Astrocyte of the cerebellum (primary cell): ENCODE measurements around the gene EEIG1.

Experiments used
- DNase-seq: peaks from one replicate; pipeline ENCODE4 v3.0.0-alpha.2; 2011; ENCODE audit warnings: low read depth
- H3K4me3 ChIP-seq: 2 replicates; pipeline ENCODE4 v1.5.1; 2011; ENCODE audit warnings: mild to moderate bottlenecking, low read depth, low read length, moderate library complexity
- in situ Hi-C: cut with HindIII; loops from 2 replicates; pipeline ENCODE4 v1.10.0; 2017; ENCODE audit warnings: low sequenced_read_pairs
- TF ChIP-seq, protein P1 (sequence below): IDR thresholded peaks from 2 replicates; pipeline ENCODE4 v1.5.1; 2012; ENCODE audit warnings: low read length, low read depth, moderate library complexity, mild to moderate bottlenecking; ENCODE audit errors: missing control alignments

Gene EEIG1

DNA sequence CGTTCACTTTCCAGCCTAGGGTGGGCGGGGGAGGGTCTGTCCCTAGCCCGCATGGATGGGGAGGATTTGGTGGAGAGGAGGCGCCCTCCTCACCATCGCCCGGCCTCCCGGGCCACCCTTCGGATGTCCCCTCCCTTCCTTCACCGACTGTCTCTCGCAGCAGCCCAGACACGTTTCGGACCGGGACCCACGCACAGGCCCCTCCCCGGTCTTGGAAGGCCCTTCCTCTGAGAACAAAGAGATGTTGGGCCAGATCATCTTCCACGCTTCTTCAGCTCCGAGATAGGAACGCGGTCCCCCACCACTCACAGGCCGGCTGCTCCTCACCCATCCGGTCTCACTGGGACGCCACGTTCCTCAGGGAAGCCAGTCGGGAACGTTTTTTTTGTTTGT, 42.5 kb downstream of the EEIG1 start:
- peak overlapping the region; percentile 90 for H3K4me3 ChIP-seq
- in situ Hi-C loops: loop anchor here (10.0 kb wide), 1 partner anchor 157 kb away; no protein-coding TSS in a partner anchor
- TF ChIP-seq, protein P1, sequence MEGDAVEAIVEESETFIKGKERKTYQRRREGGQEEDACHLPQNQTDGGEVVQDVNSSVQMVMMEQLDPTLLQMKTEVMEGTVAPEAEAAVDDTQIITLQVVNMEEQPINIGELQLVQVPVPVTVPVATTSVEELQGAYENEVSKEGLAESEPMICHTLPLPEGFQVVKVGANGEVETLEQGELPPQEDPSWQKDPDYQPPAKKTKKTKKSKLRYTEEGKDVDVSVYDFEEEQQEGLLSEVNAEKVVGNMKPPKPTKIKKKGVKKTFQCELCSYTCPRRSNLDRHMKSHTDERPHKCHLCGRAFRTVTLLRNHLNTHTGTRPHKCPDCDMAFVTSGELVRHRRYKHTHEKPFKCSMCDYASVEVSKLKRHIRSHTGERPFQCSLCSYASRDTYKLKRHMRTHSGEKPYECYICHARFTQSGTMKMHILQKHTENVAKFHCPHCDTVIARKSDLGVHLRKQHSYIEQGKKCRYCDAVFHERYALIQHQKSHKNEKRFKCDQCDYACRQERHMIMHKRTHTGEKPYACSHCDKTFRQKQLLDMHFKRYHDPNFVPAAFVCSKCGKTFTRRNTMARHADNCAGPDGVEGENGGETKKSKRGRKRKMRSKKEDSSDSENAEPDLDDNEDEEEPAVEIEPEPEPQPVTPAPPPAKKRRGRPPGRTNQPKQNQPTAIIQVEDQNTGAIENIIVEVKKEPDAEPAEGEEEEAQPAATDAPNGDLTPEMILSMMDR: no peak
- DNase-seq: no peak

DNA sequence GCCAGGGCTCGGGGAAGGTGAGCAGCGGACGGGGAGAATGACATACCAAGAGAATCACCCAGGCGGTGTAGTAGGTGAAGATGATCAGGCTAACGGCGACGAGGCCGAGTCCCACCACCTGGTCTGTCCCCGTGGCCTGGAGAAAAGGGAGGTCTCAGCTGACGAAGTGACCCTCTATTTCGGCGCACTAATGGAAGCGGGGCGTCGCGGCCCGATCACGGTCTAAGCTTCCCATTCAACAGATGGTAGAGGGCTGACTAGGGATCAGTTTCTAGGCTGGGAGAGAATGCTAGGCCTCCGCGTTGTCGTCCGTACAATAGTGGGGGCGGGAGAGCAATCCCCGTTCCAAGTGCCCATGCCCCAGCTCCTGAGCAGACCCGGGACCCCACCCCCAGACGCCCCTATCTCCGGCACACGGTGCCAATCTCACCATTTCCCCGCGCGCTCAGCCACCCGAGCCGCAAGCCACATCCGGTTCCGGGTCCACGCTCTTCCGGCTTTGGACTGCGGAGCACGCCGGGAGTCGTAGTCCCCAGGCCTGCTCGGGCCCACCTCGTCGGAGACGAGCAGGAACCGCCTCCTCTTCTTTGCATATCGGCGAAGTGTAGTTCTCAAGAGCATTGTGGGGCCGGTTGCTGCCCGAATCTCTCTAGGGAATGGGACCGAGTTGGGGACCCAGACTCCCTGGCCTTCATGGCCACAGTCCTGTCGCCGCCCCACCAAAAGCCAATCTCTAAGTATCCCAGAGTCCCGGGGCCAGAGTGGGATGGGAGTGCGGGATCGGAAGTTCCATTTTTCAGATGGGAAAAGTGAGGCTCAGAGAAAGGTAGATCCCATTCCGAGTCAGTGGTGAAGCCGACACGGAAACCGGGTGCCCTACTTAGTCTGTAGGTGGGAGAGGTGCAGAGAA, 43.1 kb downstream of the EEIG1 start, which contains the start of gene DPM2:
Gene DPM2, minus strand, starts transcription at position 467 of the 910 bp plus-strand sequence. Its CDS starts 34 bp downstream, at position 433.
- TF ChIP-seq, protein P1: no peak
- H3K4me3 ChIP-seq: peak within 1 kb of the TSS; percentile 90
- in situ Hi-C loops: loop anchor here (10.0 kb wide), 1 partner anchor 157 kb away; no protein-coding TSS in a partner anchor
- no peak for DNase-seq

DNA sequence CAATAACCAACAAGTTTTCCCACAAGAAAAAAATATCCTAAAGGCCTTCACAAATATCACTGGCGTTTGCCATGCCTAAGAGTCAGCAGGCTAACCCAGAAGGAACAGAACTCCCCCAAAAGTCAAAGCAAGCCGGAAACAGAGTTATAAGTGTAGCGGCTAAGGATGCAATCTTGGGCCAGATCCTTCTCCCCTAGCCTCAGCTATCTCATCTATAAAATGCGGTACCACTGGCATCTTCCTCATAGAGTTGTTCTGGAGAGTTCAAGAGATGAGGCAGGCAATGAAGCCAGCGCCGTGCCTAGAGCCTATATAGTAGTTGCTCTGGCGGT, 43.8 kb downstream of the EEIG1 start:
- in situ Hi-C loops: loop anchor here (10.0 kb wide), 1 partner anchor 158 kb away; no protein-coding TSS in a partner anchor
- no peak for DNase-seq
- TF ChIP-seq, protein P1: no peak
- peak overlapping the region; percentile 90 for H3K4me3 ChIP-seq

DNA sequence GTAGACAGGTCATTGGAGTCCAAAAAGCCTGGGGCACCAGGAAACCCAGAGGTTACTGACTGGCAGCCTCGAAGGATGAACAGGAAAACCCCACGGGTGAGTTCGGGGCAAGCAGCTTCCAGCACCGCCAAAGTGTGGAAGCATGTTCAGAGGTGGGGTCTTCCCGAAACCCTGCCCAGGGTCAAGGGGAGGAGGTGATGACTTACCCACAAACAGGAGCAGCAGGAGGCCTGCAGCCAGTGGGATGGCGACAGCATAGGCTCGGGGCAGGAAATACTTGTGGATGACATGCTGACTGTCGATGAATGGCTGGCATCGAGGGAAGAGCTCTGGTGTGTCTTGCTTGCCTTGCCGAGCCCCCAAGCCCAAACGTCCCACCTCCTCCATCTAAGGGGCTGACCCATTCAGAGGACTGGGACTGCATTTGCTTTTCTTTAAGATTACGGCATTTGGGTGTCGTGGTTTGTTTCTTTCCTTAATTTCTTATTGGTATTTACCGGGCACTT, 44.4 kb downstream of the EEIG1 start:
- peak overlapping the region; percentile 90 for H3K4me3 ChIP-seq
- TF ChIP-seq, protein P1: no peak
- DNase-seq: no peak
- in situ Hi-C loops: loop anchor here (10.0 kb wide), 1 partner anchor 158 kb away; no protein-coding TSS in a partner anchor

DNA sequence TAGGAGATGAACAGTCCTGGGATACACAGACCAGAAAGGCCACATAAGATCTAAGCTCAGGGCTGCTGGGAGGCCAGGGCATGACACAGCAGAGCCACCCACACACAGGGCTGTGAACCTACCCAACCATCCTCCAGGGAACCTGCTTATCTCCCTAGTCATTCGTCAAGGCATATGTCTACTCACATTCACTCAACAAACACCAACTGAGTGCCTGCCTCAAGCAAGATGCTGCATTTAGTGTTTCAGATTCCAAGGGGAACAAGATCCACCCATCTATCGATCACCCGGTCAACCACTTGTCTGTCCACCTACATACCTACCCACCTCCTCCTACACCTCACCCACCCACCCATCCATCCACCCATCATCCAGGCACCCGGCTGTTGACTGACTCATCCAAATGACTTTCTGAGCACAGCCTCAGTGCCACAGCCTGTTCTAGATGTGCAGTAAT, 45.0 kb downstream of the EEIG1 start:
- in situ Hi-C loops: loop anchor here (10.0 kb wide), 1 partner anchor 159 kb away; no protein-coding TSS in a partner anchor
- no peak for DNase-seq
- peak overlapping the region; percentile 90 for H3K4me3 ChIP-seq
- TF ChIP-seq, protein P1: no peak

DNA sequence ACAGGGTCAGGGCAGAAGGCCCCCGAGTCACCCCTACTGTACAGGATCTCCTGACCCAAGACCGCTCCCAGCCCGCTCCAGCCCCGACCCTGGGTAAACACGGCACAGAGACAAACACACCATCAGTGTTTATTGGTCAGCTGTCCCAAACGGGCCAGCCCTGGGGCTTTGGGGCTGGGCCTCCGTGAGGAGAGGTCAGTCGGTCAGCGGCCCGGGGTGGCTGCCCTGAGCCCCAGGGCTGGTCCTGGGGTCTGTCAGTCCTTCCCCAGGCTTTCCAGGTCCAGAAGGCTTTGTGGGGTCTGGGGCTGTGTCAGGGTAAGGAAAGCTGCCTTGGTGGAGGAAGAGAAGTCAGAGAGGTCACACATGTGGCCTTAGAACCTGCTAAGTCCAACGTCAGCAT, 45.8 kb downstream of the EEIG1 start:
- no peak overlapping the region for H3K4me3 ChIP-seq
- no peak for DNase-seq
- in situ Hi-C loops: loop anchor here (10.0 kb wide), 1 partner anchor 160 kb away; no protein-coding TSS in a partner anchor
- TF ChIP-seq, protein P1: no peak
